Duodenal mucosa (tissue), 2 donors: Measurements from ENCODE around the gene HLA-DPB1.

Experiments used
- H3K27ac ChIP-seq: one replicate; pipeline ENCODE4 v1.7.0; 2013; ENCODE audit warnings: low read depth, low read length
- H3K27me3 ChIP-seq, 2 donors: one replicate each; pipeline ENCODE4 v1.7.0; 2013; ENCODE audit warnings: low read length in 2 of 2, control low read depth in 1 of 2; ENCODE audit not compliant: insufficient read depth in 2 of 2, control insufficient read depth in 1 of 2
- H3K36me3 ChIP-seq, 2 donors: one replicate each; pipeline ENCODE4 v1.7.0; 2013; ENCODE audit warnings: low read length in 2 of 2, control low read depth in 1 of 2; ENCODE audit not compliant: insufficient read depth in 2 of 2, control insufficient read depth in 1 of 2
- H3K4me1 ChIP-seq, 2 donors: one replicate each; pipeline ENCODE4 v1.7.0; 2013; ENCODE audit warnings: low read length in 2 of 2, control low read depth in 1 of 2; ENCODE audit not compliant: insufficient read depth in 2 of 2, control insufficient read depth in 1 of 2
- H3K4me3 ChIP-seq, 2 donors: one replicate each; pipeline ENCODE4 v1.7.0; 2013; ENCODE audit warnings: low read length in 2 of 2, low read depth in 1 of 2
- H3K9ac ChIP-seq, 2 donors: one replicate each; pipeline ENCODE4 v1.7.0; 2013; ENCODE audit warnings: low read length in 2 of 2, low read depth in 1 of 2
- H3K9me3 ChIP-seq, 2 donors: one replicate each; pipeline ENCODE4 v1.7.0; 2013; ENCODE audit warnings: low read length in 2 of 2, control low read depth in 1 of 2; ENCODE audit not compliant: control insufficient read depth in 1 of 2

The HLA-DPB1 gene

GRCh38 chr6:33075568-33076405 lies at the start of gene HLA-DPB1:
TSS of gene HLA-DPB1 (plus strand) at chr6:33075990. CDS start at chr6:33076042, 52 bp downstream.
- Histone ChIP-seq H3K9ac (peak within 1 kb of the TSS; percentile 54 to 65), H3K4me3 (peak within 1 kb of the TSS; percentile 65 to 71), H3K27ac (peak within 1 kb of the TSS; percentile 50)

DNA sequence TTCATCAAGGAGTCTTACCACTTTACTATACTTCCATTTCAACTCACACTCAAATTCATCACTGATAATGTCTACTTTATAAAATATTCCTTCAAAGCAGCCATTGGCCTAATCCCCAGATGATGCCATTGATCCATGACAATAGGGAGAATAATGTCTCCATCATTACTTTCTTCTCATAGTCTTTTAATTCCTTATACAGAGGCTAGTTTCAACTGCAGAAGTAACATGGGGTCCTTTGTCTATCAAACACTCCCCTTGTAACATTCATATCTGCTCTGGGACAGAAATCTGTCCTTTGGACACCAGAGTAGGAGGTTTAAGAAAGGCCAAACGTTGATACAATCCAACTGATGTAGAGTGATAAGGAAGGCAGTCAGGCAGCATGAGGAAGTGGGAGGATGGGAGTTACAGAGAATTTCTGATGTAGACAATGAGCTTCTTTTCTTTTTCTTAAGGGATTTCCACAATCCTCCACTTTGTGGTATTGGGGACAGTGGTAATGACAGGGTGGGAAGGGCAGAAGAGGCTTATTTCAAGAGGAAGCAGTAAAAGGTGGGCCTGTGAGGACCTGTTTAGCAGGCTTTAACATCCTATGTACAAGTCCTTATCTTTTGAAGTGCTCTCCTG lies 47.5 kb upstream of the HLA-DPB1 start:
- Histone ChIP-seq H3K4me1 (peaks cover 0 to 5% of the 10 kb centered on the region in 2 donors), H3K4me3 (no peak overlapping the region), H3K36me3 (no peaks in the 10 kb centered on the region), H3K9me3 (no peaks in the 10 kb centered on the region), H3K27ac (no peak overlapping the region), H3K9ac (no peak overlapping the region), H3K27me3 (no peaks in the 10 kb centered on the region)

More at GRCh38 chr6:33075568-33076405, at the start of gene HLA-DPB1:
- H3K36me3 ChIP-seq: no peaks in the 10 kb centered on the region
- peaks cover 0 to 4% of the 10 kb centered on the region in 2 donors for H3K27me3 ChIP-seq
- H3K9me3 ChIP-seq: no peaks in the 10 kb centered on the region
- peaks cover 0 to 17% of the 10 kb centered on the region in 2 donors for H3K4me1 ChIP-seq

- Histone ChIP-seq H3K4me3 (no peak overlapping the region), H3K36me3 (no peaks in the 10 kb centered on the region), H3K27me3 (peaks cover 0 to 5% of the 10 kb centered on the region in 2 donors), H3K9me3 (no peaks in the 10 kb centered on the region), H3K9ac (no peak overlapping the region), H3K4me1 (peaks cover 0 to 5% of the 10 kb centered on the region in 2 donors), H3K27ac (peak overlapping the region; percentile 26)
These were observed 46.2 kb upstream of the HLA-DPB1 start for GRCh38 chr6:33029328-33030184.

DNA sequence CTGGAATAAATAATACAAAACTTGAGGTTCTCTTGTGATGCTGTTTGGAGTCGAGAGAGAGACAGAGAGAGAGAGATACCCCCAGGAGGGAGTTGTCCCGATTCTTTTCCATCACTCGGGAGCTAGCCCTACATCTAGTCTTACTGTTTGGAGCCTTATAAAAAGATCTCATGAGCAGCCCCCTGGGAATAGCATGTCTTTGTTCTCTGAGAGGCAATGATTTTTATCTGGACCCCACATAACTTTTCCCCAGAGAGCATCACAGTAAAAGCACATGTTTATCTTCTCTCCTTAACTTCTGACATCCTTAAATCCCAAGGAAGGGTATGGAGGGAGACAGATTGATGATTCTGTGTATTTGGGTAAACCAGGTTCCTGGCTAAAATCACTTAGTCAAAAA lies 45.5 kb upstream of the HLA-DPB1 start:
- Histone ChIP-seq H3K27me3 (peaks cover 0 to 5% of the 10 kb centered on the region in 2 donors), H3K4me3 (no peak overlapping the region), H3K4me1 (peaks cover 0 to 5% of the 10 kb centered on the region in 2 donors), H3K9ac (no peak overlapping the region), H3K36me3 (no peaks in the 10 kb centered on the region), H3K9me3 (no peaks in the 10 kb centered on the region), H3K27ac (peak overlapping the region; percentile 26)

- H3K9ac ChIP-seq: no peak overlapping the region
- no peaks in the 10 kb centered on the region for H3K4me1 ChIP-seq
These were observed 41.2 kb upstream of the HLA-DPB1 start for GRCh38 chr6:33034554-33034953.

DNA sequence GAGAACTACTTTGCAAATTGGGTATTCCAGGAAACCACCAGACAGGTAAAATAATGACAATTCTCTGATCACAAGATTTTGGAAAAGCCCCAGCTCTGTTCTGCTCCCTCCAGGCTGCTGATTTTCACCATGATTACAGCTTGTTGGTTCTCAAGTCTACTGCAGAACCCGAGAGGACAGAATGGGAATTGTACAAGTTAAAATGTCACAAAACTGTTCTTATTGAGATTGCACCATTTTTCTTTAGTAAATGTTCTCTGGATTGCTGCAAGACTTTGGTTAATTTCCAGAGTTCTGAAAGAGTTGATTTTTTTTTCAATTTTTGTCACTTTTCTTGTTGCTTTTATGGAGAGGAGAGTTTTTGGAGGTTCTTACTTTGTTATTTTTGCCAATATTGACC lies 39.3 kb upstream of the HLA-DPB1 start:
- H3K27ac ChIP-seq: no peak overlapping the region
- no peaks in the 10 kb centered on the region for H3K9me3 ChIP-seq
- no peak overlapping the region for H3K4me3 ChIP-seq
- H3K36me3 ChIP-seq: no peaks in the 10 kb centered on the region
- peaks cover 0 to 10% of the 10 kb centered on the region in 2 donors for H3K27me3 ChIP-seq
- H3K9ac ChIP-seq: no peak overlapping the region
- H3K4me1 ChIP-seq: no peaks in the 10 kb centered on the region

More at GRCh38 chr6:33034554-33034953, 41.2 kb upstream of the HLA-DPB1 start:
- no peaks in the 10 kb centered on the region for H3K36me3 ChIP-seq
- no peaks in the 10 kb centered on the region for H3K9me3 ChIP-seq
- H3K27me3 ChIP-seq: peaks cover 0 to 10% of the 10 kb centered on the region in 2 donors
- no peak overlapping the region for H3K4me3 ChIP-seq
- H3K27ac ChIP-seq: no peak overlapping the region

- Histone ChIP-seq H3K27ac (no peak overlapping the region), H3K9me3 (no peaks in the 10 kb centered on the region), H3K36me3 (no peaks in the 10 kb centered on the region), H3K9ac (no peak overlapping the region), H3K4me1 (no peaks in the 10 kb centered on the region), H3K4me3 (no peak overlapping the region), H3K27me3 (peaks cover 0 to 5% of the 10 kb centered on the region in 2 donors)
These were observed 35.6 kb upstream of the HLA-DPB1 start for GRCh38 chr6:33040157-33040556.

- no peaks in the 10 kb centered on the region for H3K36me3 ChIP-seq
- no peaks in the 10 kb centered on the region for H3K4me1 ChIP-seq
- no peak overlapping the region for H3K27ac ChIP-seq
- H3K9ac ChIP-seq: no peak overlapping the region
- no peaks in the 10 kb centered on the region for H3K9me3 ChIP-seq
- H3K4me3 ChIP-seq: no peak overlapping the region
- H3K27me3 ChIP-seq: peaks cover 0 to 6% of the 10 kb centered on the region in 2 donors
These were observed 26.3 kb upstream of the HLA-DPB1 start for GRCh38 chr6:33049323-33050013.

DNA sequence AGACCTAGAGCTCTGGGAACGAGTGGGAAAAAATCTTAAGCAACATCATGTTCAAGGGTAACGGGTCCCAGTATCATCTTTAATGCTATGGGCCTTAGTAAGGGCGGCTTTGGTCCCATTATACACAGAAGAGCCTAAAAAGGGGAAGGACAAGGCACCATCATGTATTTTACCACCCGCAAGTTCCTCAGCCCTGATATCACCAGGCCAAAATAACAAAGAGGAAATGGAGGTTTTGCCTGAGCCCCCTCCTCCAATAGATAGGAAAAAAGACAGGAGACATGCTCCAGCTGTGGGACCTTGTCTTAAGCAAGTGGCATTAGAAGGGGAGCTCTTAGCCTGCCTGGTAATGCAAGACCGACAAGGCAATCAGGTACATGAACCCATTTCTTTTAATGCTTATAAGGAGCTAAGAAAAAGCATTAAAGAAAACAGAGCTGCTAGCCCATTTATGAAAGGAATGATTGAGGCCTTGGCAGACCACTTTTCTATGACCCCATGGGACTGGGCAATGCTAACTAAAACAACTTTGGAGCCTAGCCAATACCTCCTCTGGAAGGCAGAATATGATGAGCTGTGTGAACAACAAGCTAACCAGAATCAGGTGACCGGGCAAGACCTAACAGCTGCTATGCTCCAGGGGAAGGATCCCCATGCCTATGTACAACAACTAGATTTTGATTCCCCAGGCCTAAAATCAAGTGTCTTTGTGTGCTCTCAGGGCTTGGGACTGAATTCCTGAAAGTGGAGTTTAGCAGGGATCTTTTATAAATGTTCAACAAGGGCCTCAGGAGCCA lies 25.6 kb upstream of the HLA-DPB1 start:
- Histone ChIP-seq H3K9me3 (no peaks in the 10 kb centered on the region), H3K27ac (no peak overlapping the region)

More for the DNA sequence above, 25.6 kb upstream of the HLA-DPB1 start:
- no peaks in the 10 kb centered on the region for H3K4me1 ChIP-seq
- H3K36me3 ChIP-seq: no peaks in the 10 kb centered on the region
- no peak overlapping the region for H3K4me3 ChIP-seq
- peaks cover 0 to 6% of the 10 kb centered on the region in 2 donors for H3K27me3 ChIP-seq
- no peak overlapping the region for H3K9ac ChIP-seq
